ENCODE measurements around the gene ZC3HAV1. TPM values are rescaled to one million over a fixed set of nuclear protein-coding genes. Genes with fewer than 3 reads are reported as not detected.

The ZC3HAV1 gene
- 13.9 TPM for polyA plus RNA-seq (2012; ENCODE audit: insufficient read length, low read depth)

DNA sequence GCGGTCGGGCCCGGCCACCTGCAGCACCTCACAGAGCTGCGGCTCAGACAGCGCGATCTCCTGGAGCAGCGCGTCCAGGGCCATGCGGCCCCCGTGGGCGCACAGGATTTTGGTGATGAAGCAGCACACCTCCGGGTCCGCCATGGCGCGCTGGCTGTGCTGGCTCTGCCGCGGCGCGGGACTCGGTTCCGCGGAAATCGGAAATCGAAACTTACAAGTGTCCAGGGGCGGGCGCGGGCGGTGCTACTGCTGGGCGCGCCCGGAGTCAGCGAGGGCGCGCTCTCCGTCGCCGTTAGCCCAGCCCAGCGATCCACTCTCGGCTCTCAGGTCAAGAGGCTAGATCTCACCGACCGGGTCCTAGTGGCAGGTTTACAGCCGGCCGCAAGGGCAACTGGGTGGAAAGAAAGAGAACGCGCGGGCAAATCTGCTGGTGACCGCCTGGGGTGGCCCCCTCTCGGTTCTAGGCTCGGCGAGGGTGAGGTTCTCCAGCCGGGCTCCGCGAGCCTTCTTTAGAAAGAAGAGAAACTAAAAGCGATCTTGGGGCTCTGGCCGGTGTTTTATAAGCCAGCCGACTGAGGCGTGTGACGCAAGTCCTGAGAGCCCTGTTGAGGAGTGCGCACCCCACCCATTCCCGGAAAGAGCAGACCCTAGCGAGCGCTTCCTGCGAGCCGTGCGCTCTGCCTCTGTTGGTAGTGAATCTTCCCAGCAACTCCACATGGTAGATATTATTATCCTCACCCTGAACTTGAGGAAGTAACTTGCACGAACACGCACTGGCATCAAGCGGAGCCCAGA is at the start of gene ZC3HAV1:
Gene ZC3HAV1 (minus strand): TSS at position 533 of the 795 bp plus-strand sequence. CDS start 389 bp downstream, at position 144.
- TF ChIP-seq, protein P1, sequence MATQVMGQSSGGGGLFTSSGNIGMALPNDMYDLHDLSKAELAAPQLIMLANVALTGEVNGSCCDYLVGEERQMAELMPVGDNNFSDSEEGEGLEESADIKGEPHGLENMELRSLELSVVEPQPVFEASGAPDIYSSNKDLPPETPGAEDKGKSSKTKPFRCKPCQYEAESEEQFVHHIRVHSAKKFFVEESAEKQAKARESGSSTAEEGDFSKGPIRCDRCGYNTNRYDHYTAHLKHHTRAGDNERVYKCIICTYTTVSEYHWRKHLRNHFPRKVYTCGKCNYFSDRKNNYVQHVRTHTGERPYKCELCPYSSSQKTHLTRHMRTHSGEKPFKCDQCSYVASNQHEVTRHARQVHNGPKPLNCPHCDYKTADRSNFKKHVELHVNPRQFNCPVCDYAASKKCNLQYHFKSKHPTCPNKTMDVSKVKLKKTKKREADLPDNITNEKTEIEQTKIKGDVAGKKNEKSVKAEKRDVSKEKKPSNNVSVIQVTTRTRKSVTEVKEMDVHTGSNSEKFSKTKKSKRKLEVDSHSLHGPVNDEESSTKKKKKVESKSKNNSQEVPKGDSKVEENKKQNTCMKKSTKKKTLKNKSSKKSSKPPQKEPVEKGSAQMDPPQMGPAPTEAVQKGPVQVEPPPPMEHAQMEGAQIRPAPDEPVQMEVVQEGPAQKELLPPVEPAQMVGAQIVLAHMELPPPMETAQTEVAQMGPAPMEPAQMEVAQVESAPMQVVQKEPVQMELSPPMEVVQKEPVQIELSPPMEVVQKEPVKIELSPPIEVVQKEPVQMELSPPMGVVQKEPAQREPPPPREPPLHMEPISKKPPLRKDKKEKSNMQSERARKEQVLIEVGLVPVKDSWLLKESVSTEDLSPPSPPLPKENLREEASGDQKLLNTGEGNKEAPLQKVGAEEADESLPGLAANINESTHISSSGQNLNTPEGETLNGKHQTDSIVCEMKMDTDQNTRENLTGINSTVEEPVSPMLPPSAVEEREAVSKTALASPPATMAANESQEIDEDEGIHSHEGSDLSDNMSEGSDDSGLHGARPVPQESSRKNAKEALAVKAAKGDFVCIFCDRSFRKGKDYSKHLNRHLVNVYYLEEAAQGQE (IDR thresholded peaks at IDR 0.05; ENCODE audit: insufficient read depth in 1 of 2, low read depth in 2 of 2, low read length in 2 of 2): peak in 1 of 2 experiments; percentile 33; a peak in 1 of 4 replicates
- TF ChIP-seq TAF1 (IDR thresholded peaks at IDR 0.05; ENCODE audit: borderline replicate concordance, insufficient read depth, low read length) (no peak; the same call in 1 of the 2 replicates), SIN3A (IDR thresholded peaks at IDR 0.05; ENCODE audit: borderline replicate concordance, insufficient read depth, low read length) (0 out of 2 replicates have a peak, but pooled peaks have one; percentile 58), POLR2AphosphoS5 (IDR thresholded peaks at IDR 0.05; ENCODE audit: low read depth, low read length) (peak; percentile 96), FOXP2 (optimal IDR thresholded peaks at IDR 0.05; ENCODE audit: borderline replicate concordance, extremely low read depth, extremely low read length, insufficient read depth) (peak; percentile 72)

- TF ChIP-seq, protein P1 (IDR thresholded peaks at IDR 0.05; ENCODE audit: insufficient read depth in 1 of 2, low read depth in 2 of 2, low read length in 2 of 2): no peak
- TF ChIP-seq TAF1 (IDR thresholded peaks at IDR 0.05; ENCODE audit: borderline replicate concordance, insufficient read depth, low read length) (no peak), SIN3A (IDR thresholded peaks at IDR 0.05; ENCODE audit: borderline replicate concordance, insufficient read depth, low read length) (no peak), POLR2AphosphoS5 (IDR thresholded peaks at IDR 0.05; ENCODE audit: low read depth, low read length) (no peak), FOXP2 (optimal IDR thresholded peaks at IDR 0.05; ENCODE audit: borderline replicate concordance, extremely low read depth, extremely low read length, insufficient read depth) (no peak)
Observed at GRCh38 chr7:139153832-139154231, 44.3 kb upstream of the ZC3HAV1 start.

DNA sequence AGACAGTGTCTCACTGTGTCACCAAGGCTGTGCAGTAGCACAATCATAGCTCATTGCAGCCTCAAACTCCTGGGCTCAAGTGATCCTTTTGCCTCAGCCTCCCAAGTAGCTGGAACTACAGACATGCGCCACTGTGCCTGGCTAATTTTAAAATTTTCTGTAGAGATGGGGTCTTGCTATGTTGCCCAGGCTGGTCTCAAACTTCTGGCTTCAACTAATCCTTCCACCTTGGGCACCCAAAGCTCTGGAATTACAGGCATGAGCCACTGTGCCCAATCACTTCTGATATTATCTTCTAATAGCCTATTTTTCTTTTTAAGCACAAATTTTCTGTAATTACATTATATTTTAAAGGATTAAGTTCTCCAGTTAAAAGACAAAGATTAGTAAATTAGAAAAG is 42.6 kb upstream of the ZC3HAV1 start:
- TF ChIP-seq, protein P1 (IDR thresholded peaks at IDR 0.05; ENCODE audit: insufficient read depth in 1 of 2, low read depth in 2 of 2, low read length in 2 of 2): no peak
- TF ChIP-seq POLR2AphosphoS5 (IDR thresholded peaks at IDR 0.05; ENCODE audit: low read depth, low read length): no peak
- no peak for TF ChIP-seq FOXP2 (optimal IDR thresholded peaks at IDR 0.05; ENCODE audit: borderline replicate concordance, extremely low read depth, extremely low read length, insufficient read depth)
- TF ChIP-seq TAF1 (IDR thresholded peaks at IDR 0.05; ENCODE audit: borderline replicate concordance, insufficient read depth, low read length): no peak
- TF ChIP-seq SIN3A (IDR thresholded peaks at IDR 0.05; ENCODE audit: borderline replicate concordance, insufficient read depth, low read length): no peak

DNA sequence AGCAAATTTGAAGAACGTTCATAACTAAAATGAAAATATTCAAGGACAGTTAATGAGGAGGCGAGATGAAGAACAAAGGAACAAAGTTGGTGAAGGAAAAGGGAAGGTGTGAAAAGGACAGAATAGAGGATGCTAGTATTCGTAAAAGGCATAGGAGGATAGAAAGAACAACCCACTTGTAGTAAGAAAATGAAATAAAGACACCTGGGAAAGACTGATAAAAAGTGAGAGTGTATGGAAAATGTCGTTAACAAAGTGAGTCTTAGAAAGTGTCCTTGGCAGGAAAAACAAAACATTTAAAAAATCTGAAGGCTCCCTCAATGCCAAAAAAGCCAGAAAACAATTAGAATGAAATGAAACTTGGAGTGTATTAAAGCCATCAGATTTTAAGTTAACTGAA is 29.6 kb upstream of the ZC3HAV1 start:
- TF ChIP-seq FOXP2 (optimal IDR thresholded peaks at IDR 0.05; ENCODE audit: borderline replicate concordance, extremely low read depth, extremely low read length, insufficient read depth): no peak
- no peak for TF ChIP-seq TAF1 (IDR thresholded peaks at IDR 0.05; ENCODE audit: borderline replicate concordance, insufficient read depth, low read length)
- TF ChIP-seq SIN3A (IDR thresholded peaks at IDR 0.05; ENCODE audit: borderline replicate concordance, insufficient read depth, low read length): no peak
- TF ChIP-seq, protein P1 (IDR thresholded peaks at IDR 0.05; ENCODE audit: insufficient read depth in 1 of 2, low read depth in 2 of 2, low read length in 2 of 2): no peak
- no peak for TF ChIP-seq POLR2AphosphoS5 (IDR thresholded peaks at IDR 0.05; ENCODE audit: low read depth, low read length)
